HG02623 (cell line): Measurements from ENCODE around the gene IRX3.

Experiments used
- ATAC-seq: cut with Tn5 transposase; IDR thresholded peaks from one replicate; pipeline ENCODE4 v1.9.1; 2021; ENCODE audit warnings: moderate library complexity; ENCODE audit not compliant: unreplicated experiment

IRX3 gene

DNA sequence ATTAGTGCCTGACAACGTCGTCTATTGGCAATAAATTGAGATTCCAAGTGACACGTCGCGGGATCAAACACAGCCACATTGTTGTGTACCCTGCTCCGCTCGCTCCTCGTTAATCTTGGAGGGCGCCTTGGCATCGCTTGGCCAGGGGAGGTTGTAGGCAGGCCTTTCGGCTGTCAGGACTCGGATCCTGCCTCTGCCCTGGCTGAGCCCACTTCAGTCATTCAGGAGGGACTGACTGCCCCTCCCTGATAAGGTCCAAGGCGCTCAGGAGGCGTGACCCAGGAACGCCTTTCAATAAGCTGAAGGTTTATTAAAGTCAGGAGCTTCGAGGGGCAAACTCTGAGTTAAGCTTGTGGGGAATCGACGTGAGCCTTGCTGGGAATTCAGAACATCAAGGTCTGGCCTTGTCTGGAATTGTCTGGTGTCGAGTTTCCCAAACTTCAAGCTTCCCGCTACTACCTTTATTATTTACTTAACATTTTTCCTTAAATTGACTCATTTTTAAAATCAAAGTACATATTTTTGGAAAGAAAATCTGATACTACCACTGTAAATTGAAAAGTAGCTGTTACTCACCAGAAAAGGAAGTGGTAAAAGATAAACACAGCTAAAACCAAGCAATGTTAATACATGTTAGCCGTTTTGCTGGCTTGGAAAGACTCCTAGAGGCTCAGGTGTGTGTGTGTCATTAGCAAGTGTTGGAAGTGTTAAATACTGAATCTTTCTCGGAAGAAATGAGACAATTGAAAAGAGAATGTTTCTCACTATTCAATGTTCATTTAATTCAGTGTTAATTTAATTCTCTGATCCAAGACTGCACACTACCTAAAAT lies 5.3 kb upstream of the IRX3 start:
- no peak for ATAC-seq

DNA sequence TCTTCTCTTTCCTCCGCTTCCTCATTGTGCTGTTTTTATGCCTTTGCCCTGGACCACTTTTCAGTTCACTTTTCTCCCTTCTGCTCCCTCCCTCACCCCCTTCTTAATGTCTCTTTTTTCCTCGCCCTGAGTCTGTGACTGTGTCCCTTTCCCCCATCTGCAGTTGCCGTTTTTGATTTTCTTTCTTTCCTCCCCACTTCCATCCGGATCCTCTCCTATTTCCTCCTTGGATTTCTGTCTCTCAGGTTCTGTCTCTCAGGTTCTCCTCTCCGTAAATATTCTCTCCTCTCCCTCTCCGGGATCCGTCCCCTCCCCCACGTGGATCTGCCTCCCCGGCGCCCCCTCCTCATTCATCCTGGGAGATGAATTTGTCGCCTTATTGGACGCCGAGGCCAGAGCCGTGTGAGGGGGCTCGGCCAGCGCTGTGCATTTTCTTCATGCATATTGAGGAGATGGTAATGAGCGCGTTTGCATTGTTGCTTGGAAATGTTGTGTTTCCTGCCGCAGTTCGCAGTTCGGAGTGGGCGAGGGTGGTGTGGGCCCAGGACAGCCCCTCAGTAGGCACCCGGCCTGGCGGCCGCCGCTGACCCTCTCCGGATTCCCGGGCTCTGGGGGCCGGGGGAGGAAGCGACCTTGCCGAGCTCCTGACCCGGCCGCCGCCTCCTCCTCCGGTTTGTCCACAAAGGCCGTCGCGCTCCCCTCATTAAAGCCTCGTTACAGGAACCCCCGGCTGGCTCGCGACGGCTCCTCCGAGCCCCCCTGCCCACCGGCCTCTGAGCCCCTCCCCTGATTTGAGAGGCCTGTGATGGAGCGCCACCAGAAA lies 4.5 kb upstream of the IRX3 start:
- no peak for ATAC-seq

DNA sequence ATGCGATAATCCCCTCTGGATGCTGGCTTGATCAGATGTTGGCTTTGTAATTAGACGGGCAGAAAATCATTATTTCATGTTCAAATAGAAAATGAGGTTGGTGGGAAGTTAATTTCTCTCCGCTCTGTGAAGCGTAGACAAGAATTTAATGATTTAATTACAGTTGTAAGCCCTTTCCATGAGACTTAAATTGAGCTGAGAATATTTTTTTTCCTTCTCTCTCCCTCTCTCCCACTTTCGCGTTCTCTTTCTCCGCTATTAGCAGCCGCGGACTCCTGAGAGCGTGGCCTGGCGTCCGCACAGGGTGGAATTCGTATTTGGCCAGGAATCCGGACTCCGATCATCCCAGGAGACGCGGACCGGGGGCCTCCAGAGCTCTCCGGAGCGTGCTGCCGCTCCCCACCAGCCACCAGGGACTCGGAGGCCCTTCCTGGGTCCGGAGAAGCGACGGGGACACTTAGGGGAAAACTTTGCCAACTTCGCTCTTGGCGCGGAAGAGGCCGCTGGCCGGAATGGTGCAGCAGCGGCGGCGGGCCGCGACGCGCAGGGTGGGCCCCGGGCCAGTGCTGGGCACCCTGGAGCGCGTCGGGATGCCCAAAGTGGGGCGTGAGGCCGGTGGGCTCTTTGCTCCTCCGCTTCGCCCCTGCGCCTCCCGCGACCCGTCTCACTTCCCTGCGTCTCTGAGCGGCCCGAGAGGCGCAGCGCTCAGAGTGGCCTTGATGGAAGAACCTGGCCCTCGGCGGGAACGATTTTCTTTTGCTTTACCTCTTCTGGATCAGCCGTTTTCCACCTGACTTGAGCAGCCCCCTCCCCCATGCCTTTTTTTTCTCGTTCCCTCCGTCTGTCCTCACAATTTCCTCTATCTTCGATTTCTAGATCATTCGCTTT lies 3.6 kb upstream of the IRX3 start:
- no peak for ATAC-seq

DNA sequence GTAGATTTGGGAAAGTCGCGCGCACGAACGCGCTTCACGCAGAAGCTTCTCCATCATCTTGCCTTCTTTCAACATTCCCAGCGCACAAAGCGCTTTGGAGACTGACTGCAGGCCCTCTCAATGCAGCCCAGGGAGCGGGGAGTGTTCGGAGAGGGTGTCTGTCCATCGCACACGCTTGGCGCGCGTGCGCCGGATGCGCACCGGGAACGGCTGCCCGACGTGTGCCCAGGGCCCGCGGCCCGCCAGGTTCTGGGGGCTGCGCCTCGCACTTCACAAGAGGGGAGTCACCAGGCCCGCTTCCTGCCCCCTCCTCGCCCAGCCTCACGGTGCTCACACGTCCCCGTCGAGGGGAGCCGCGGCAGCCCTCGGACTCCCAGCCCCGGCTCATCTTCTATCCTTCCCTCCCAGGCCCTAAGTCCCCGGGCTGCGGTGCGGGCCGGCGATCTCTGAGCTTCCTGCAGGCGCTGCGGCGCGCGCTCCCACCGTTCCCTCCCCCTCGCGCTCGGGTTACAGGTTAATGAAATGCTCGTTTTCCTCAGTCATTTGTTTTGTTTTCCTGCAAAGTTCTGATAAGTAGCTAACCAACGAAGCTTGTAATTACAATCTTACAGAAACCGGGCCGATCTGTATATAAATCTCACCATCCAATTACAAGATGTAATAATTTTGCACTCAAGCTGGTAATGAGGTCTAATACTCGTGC lies 2.8 kb upstream of the IRX3 start:
- ATAC-seq, result no peak

DNA sequence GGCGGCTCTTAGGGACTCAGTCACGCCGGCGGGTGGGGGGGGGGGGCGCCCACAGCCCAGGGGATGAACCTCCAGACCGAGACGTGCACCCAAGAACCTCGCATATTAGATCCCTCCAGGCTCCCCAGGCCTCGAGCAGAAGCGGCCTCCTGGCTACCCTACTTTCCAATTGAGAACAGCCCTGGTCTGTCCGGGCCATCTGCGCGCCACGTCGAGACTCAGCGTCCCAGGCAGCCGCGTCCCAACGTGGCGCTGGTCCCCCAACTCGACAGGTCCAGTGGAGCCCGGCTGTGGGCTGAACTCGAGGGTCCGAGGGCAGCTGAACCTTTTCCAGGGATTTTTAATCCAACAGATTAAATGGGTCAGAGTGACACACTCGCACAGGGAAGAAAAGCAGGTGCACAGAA lies 2.3 kb upstream of the IRX3 start:
- no peak for ATAC-seq

DNA sequence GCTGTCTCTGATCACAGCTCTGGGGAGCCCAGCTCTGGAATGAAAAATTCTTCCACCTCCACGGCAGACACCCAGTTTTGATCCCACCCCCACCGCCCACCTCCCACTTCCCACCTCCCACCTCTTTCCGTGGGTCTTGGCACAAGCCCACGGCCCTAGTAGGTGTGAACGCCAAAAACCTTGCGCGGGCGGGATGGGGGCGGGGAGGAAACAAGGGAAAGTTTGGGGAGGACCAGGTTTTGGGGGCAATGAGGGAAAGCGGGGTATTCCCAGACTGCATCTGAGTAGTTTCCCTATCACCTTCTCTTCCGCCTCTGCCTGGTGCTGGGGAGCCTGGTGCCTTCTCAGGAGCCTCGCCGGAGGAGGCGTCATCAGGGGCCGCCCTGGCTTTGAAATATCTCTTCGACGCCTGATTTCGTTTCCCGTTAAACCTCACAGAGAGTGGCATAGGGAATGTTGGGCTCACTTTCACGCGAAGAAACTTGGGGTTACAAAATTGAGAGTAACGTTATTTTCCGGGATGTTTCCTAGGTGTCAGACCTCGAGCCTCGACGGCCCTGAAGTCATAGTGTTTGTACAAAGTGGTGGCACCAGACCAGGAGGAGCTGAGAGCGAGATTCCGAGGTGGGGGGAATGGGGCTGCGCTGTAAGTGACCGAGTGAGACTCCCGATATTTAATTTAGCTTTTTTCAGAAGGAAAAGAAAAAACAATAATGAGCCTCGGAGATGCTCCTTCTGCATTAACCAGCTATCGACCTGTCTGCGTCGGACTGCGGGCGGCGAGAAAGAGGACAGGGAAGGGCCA lies 1.6 kb upstream of the IRX3 start:
- ATAC-seq, result no peak

DNA sequence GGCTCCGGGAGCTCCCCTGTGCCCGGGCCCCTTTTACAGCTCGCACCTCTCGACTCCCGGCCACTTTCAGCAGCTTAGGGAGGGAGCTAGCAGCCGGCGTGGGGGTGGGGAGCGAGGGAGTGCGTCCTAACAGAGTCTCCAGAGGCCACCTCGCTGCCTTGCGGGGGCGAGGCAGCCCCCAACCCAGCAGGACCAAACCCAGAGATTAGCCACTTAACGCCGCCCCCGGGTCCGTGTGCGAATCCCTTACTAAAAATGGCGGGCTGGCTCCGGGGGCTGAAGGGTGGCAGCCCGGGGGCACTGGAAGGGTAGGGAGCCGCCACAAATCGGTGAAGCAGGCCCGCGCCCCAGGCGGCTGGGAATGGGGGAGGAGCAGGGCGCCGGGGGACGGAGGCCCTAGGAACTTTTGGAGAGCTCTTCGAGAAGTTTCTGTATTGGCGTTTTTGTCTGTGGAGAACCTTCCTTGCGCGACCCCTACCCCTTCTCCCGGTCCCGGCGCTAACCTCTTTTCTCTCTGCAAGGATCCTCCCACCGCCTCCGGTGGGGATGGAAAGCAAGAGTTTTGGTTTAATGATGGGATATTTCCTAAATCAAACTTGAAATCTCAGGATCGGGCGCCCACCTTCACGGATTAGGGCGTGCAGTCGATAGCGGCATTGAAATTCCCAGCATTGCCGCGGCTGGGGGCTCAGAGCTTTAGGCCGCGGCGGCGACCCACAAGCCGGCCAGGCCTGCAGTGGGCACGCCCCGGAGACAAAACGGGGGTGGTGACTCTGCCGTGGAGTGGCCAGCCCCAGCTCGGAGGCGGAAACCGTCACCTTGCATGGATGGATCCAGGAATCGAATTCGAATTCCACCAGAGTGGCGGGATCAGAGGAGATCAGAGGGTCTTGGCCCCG lies 793 bp upstream of the IRX3 start:
- no peak for ATAC-seq

DNA sequence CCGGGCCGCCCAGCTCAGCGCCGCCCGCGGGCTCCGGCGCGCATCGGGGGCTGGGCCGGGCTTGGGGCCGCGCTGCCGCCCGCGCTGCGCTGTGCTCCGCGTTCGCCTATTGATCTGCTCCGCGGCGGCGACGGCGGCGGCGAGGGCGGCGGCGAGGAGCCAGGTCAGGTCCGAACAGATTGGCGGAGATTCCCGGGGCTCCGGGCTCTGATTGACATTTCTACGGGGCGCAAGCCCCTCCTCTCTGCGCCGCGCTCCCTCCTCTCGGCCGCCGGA lies 559 bp downstream of the IRX3 start:
- ATAC-seq, result no peak

DNA sequence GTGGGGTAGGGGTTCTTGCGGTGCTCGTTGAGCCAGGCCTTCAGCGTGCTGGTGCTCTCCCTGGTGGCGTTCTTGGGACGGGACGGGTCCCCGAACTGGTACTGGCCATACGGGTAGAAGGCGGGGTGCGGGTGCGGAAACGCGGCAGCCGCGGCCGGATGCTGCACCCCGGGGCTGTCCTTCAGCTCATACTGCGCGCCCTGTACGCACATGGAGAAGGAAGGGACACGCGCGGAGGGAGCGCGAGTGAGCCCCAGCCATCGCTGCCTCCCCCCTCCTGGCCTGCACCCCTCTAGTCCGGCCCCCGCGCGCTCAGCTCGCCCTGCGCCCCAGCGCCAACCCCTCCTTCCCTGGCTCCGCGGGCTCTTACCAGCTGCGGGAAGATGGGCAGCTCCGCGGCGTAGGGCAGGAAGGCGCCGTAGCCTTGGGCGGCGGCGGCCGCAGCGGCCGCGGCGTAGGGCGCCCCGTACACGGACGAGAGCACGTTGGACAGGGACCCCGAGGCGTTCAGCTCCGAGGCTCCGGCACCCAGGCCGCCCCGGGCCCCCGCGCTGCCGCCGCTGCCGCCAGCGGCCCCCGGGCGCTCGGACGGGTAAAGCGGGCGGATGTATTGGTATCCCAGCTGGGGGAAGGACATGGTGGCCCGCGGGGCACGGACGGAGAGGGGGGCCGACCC lies 1.0 kb downstream of the IRX3 start:
- no peak for ATAC-seq

DNA sequence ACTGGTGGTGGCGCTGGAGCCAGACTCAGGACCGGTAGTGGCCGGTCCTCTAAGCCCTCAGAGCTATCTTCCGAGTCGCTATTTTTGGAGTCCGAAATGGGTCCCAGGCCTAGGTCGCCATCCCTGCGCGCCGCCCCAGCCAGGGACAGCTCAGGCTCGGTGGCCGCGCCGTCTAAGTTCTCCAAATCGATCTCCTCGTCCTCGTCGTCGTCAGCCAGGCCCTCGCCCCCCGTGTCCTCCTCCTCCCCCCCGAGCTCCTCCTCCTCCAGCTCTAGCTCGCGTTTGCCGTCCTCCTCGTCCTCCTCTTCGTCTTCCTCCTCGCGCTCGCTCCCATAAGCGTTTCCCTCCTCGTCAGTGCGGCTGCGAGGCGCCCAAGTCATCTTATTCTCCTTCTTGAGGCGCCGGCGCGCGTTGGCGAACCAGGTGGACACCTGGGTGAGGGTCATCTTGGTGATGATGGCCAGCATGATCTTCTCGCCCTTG lies 1.6 kb downstream of the IRX3 start:
- no peak for ATAC-seq

DNA sequence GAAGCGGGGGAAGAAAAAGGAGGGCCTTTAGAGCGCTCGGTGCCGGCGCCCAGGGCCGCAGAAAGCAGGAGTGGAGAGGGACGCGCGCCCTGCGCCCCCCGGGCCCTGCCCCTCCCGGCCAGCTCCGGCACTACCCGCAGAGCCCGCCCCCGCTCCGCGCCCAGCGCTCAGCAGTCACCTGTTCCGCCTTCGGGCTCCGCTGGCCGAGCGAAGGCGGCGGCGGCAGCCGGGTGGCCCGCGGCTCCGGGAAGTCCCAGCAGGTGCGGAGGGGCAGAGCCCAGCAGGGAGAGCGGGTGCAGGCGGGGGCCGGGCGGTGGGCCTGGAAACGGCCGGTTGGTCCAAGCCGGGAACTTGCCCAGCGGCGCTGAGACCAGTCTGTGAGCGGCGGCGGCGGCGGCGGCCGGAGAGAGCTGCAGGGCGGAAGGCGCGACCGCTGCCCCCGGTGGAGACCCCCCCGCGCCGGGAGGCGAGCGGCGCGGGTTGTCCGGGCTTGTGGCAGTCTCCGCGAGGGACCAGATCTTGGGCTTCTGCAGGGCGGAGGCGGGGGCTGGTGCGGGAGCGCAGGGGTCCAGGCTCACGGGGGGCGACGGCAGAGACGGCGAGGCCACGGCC lies 2.2 kb downstream of the IRX3 start:
- no peak for ATAC-seq

DNA sequence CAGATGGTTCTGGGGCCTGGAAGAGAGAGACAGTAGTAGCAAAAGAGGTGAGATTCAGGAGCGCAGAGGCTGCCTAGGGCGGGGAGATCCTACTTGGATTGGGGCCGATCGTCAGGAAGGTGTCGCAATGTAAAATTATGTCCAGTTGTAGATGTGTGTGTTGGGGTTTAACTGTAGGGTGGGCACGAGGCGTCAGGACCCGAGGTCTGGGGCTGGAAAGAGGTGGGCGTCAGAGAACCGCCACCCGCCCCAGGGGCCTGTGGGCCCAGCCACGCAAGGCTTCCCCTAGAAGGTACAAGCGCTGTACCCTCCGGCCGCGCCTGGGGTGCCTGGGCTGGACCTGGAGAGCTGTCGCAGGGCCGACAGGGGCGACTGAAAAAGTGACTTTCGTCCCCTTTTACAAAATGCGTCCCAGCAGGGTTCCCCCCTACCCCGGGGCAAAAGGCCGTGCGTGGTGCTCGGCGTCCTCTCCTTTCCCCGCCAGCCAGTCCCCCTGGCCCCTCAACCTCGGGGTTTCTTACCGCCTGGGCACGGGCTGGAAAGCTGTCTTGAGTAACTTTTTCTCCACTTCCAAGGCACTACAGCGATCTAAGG lies 2.8 kb downstream of the IRX3 start:
- ATAC-seq, result no peak

DNA sequence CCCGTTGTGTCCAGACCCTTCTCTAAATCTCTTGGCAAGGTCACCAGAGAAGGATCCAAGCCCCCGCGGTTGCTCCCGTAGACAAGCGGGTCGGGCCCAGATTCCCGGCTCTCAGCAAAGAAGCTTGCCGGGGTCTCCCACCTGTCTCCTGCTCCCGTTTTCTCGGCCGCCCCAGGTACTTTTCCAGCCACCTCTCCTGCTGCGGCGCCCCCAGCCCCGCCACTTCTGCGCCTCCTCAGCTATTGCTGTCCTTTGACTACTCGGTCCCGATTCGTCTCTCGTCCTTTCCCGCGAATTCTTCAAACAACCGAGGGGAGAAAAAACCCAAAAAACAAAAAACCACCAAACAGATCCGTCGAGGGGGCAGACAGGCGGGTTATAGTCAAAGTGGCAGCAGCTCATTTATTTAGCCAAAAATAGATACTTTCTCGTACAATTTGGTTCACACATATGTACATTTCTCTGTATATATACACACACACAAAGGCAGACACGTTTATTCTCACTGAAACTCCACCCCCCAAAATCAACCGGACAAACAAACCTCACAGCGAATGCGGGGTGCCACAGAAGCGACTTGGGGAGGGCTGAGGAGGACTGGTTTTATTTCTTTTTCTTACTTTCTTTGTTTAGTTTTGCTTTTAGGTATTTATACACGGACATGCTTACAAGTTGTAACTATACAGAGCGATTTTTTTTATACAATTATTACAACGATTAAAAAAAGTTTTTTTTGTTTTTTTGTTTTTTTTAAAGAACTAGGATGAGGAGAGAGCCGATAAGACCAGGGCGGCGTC lies 3.5 kb downstream of the IRX3 start:
- no peak for ATAC-seq

DNA sequence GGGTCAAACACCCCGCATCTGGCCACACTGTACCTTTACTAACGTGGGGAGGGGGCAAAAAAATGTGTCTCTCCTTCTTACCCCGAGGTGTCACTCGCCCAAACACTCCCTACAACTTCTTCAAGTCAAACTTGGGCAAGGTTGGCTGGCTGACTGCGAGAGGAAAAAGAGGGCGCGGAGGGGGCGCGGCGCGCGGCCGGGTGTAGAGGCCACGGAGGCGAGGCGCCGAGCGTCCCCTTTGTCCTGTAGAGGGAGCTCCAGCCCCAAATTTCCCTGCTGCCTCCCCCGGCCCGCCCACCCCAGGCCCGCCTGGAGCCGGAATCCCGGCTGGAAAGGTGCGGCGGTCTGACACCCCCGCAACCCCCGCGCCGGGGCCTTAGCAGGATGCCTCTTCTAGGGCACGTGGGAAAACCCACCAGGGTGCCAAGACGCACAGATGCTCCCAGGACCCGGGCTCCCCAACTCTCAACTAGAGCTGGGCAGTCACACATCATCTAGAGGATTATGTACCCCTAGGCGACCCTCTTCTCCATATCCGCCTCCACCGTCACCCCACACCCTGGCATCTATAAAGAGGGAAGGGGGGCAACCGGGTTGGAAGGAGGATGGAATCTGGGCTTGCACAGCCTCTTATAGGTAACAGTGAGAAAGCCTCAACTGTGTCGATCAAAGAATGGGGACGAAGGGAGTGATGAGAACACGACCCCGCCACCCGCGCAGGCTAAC lies 4.2 kb downstream of the IRX3 start:
- no peak for ATAC-seq

DNA sequence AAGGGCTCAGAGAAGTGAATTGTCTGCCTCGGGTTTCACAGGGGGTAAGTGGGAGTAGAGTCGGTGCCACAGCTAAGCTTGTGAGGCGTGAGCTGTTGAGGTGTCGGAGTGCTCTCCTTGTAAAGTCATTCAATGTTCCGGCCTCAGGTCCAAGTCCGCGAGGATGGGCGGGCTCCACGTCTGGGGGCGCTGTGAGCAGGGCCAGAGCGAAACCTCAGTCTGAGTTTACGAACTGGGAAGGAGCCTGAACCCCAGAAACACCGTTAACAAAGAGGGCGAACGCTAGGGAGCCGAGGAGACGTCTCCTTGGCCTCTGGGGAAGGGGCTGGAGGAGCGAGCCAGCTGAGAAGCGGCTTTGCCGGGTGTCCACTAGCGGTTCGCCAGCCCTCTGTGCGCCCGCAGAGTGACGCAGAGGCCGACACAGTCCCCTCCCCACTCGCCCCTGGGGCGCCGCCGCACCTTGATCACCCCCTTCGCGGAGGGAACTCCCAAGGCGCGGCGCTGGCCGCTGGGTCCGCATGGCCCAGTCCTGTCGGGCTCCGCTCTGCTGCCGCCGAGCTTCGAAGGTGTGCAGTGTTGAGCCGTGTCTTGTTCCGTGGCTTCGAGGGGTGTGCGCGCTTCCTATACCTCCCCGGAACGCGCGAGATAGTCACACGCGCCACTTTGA lies 4.9 kb downstream of the IRX3 start:
- no peak for ATAC-seq

DNA sequence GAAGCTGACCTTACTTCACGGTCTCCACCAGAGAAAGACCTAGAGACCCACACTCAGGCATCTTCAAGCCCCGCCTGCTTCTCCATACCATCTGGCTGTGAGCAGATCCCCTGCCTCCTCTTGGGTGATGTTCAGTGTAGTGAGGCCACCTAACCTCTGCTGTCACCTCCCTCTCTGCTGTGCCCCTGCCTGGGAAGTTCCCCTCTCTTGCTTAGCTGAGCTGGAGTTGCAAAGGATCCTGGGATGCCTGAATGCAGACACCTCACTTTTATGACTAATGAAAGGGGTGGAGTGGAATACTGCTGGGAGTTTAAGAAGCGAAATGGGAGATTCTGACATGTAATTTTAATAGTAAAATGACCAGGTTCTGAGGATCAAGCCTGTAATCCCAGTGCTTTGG lies 5.8 kb downstream of the IRX3 start:
- ATAC-seq, result no peak
